ENCODE results near the gene SESN2.
A peak's percentile ranks its signal among the peaks of the same experiment; 100 is the strongest.

SESN2 gene

GRCh38 chr1:28265577-28265976, 6.3 kb downstream of the SESN2 start:
- no peaks in the 10 kb centered on the region for H3K27me3 Mint-ChIP-seq (ENCODE audit: low read depth, poor library complexity)
- H3K36me3 Mint-ChIP-seq (ENCODE audit: low read depth): peaks cover 9% of the 10 kb centered on the region
- H3K4me1 Mint-ChIP-seq: peaks cover 61% of the 10 kb centered on the region
- no peaks in the 10 kb centered on the region for H3K9me3 Mint-ChIP-seq
- no peak for TF ChIP-seq CTCF (IDR thresholded peaks at IDR 0.05)
- H3K27ac Mint-ChIP-seq: no peak overlapping the region
- DNase-seq: no peak
- H3K4me3 Mint-ChIP-seq: no peak overlapping the region

GRCh38 chr1:28266920-28267322, 7.6 kb downstream of the SESN2 start:
- no peak overlapping the region for H3K4me3 Mint-ChIP-seq
- H3K9me3 Mint-ChIP-seq: no peaks in the 10 kb centered on the region
- peaks cover 50% of the 10 kb centered on the region for H3K4me1 Mint-ChIP-seq
- H3K27me3 Mint-ChIP-seq (ENCODE audit: low read depth, poor library complexity): no peaks in the 10 kb centered on the region
- H3K36me3 Mint-ChIP-seq (ENCODE audit: low read depth): peaks cover 20% of the 10 kb centered on the region
- no peak for DNase-seq
- TF ChIP-seq CTCF (IDR thresholded peaks at IDR 0.05): no peak
- no peak overlapping the region for H3K27ac Mint-ChIP-seq

GRCh38 chr1:28267633-28268032, 8.3 kb downstream of the SESN2 start:
- no peaks in the 10 kb centered on the region for H3K9me3 Mint-ChIP-seq
- peak overlapping the region; percentile 47 for H3K27ac Mint-ChIP-seq
- no peaks in the 10 kb centered on the region for H3K27me3 Mint-ChIP-seq (ENCODE audit: low read depth, poor library complexity)
- no peak for TF ChIP-seq CTCF (IDR thresholded peaks at IDR 0.05)
- H3K36me3 Mint-ChIP-seq (ENCODE audit: low read depth): peaks cover 20% of the 10 kb centered on the region
- peaks cover 46% of the 10 kb centered on the region for H3K4me1 Mint-ChIP-seq
- DNase-seq: no peak
- no peak overlapping the region for H3K4me3 Mint-ChIP-seq

- Mint-ChIP-seq H3K4me1 (peaks cover 50% of the 10 kb centered on the region), H3K36me3 (ENCODE audit: low read depth) (peaks cover 20% of the 10 kb centered on the region), H3K27me3 (ENCODE audit: low read depth, poor library complexity) (no peaks in the 10 kb centered on the region), H3K9me3 (no peaks in the 10 kb centered on the region), H3K27ac (no peak overlapping the region), H3K4me3 (no peak overlapping the region)
- DNase-seq: no peak
- no peak for TF ChIP-seq CTCF (IDR thresholded peaks at IDR 0.05)
Measured at GRCh38 chr1:28269529-28269928, 10.2 kb downstream of the SESN2 start.

GRCh38 chr1:28272215-28272852, 13.0 kb downstream of the SESN2 start:
- Mint-ChIP-seq H3K27me3 (ENCODE audit: low read depth, poor library complexity) (no peaks in the 10 kb centered on the region), H3K27ac (no peak overlapping the region), H3K4me1 (peaks cover 24% of the 10 kb centered on the region), H3K9me3 (no peaks in the 10 kb centered on the region), H3K4me3 (no peak overlapping the region), H3K36me3 (ENCODE audit: low read depth) (peaks cover 29% of the 10 kb centered on the region)
- no peak for TF ChIP-seq CTCF (IDR thresholded peaks at IDR 0.05)
- DNase-seq: no peak

- Mint-ChIP-seq H3K36me3 (ENCODE audit: low read depth) (peaks cover 39% of the 10 kb centered on the region), H3K9me3 (no peaks in the 10 kb centered on the region), H3K4me1 (peaks cover 14% of the 10 kb centered on the region), H3K4me3 (no peak overlapping the region), H3K27ac (peak overlapping the region; percentile 91), H3K27me3 (ENCODE audit: low read depth, poor library complexity) (no peaks in the 10 kb centered on the region)
- TF ChIP-seq CTCF (IDR thresholded peaks at IDR 0.05): no peak
- no peak for DNase-seq
Measured at GRCh38 chr1:28273216-28273860, 14.0 kb downstream of the SESN2 start.

Measured in nephron progenitor cell (in vitro differentiated cells).